COR-L47 (cell line): ENCODE measurements around the gene L2HGDH.
A peak's percentile ranks its signal among the peaks of the same experiment; 100 is the strongest.
"Not testable (repeated sequence)": the region's sequence is repeated elsewhere in the genome, so short reads cannot be mapped to it uniquely, and the experiment has no call there.

ENCODE experiments used
- DNase-seq: peaks from one replicate; lab custom pipeline; 2025; lab: John Stamatoyannopoulos, UW

The L2HGDH gene

DNA sequence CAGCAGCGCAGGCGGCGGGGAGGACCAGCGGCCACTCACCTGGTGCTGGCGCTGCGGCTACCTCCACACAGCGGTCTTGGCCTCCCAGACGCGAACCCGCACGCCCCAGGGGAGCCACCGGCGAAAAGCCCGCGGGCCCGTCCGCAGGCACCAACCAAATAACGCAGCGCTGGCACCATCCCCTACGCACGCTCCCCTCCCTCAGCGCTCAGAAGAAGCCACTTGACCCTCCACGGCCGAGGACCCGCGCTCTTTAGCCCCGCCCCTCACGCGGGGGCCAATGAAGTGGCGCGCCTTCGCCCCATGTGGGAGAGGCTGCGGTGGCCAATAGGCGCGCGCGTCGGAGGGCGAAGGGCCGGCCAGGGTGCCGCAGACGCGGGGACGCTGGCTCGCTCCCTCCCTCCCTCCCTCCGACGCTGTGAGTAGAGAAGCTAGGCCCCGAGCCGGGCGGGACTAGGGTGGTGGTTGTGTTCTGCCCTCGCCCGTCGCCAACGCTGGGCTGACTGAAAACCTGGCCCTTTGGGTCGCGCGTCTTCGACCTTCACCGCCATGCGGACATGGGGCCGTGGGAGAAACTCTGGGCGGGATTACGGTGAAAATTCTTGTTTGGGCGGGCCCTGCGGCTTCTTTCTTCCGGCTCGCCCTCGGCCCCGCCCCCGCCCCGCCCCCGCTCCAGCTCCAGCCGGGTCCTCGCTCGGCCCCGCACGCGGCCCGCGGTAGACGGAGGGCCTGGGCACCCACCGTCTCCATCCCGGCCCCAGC lies at the start of gene L2HGDH, which contains the start of gene DMAC2L:
Gene L2HGDH, minus strand, starts transcription at position 258 of the 762 bp plus-strand sequence. Its CDS starts 79 bp downstream, at position 179.
Gene DMAC2L, plus strand, starts transcription at position 353 of the 762 bp plus-strand sequence. CDS start 9,164 bp downstream, outside the sequence.
- DNase-seq: peak; percentile 95

DNA sequence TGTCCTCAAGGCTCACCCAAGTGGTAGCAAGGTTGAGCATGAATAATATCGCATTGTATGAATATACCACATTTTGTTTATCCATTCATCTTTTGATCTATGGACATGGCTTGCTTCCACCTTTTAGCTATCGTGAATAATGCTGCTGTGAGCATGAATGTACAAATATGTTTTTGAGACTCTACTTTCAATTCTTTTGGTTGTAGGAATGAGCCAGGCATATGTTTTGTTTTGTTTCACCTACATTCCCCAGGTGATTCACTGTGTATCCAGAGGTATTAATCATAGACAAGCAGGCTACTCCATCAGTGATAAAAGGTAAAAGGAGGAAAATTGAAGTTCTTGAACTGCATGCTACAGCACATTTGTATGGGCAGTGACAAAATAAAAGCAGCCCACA lies 48.8 kb upstream of the L2HGDH start:
- no peak for DNase-seq

DNA sequence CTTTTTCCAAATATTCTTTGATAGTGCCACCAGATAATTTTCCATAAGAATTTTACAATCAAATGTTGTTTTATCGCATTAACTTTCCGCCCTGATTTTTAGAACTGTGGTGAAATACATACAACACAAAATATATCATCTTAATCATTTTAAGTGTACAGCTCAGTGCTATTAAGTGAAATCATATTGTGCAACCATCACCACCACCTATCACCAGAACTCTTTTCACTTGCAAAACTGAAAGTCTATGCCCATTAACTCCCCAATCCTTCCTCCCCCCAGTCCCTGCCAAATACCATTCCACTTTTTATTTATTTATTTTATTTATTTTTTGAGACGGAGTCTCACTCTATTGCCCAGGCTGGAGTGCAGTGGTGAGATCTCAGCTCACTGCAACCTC lies 48.1 kb upstream of the L2HGDH start:
- DNase-seq: no peak

DNA sequence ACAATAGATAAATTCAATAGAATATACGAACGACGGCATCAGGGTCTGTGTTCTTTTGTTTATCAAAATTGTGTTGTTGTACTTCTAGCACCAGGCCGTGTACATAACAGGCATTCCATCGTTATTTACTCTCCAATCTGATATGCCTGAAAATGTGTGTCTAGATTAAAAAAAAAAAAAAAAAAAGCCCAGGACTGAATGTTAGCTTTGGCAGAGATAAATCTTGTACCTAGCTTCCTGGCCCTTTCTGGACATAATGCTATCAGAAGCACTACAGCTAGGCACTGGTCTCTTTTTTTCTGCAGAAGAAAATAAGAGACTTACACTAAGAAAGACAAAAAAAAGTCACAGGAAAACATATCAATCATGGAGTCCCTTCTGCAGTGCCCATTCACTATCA lies 47.6 kb upstream of the L2HGDH start:
- no peak for DNase-seq

DNA sequence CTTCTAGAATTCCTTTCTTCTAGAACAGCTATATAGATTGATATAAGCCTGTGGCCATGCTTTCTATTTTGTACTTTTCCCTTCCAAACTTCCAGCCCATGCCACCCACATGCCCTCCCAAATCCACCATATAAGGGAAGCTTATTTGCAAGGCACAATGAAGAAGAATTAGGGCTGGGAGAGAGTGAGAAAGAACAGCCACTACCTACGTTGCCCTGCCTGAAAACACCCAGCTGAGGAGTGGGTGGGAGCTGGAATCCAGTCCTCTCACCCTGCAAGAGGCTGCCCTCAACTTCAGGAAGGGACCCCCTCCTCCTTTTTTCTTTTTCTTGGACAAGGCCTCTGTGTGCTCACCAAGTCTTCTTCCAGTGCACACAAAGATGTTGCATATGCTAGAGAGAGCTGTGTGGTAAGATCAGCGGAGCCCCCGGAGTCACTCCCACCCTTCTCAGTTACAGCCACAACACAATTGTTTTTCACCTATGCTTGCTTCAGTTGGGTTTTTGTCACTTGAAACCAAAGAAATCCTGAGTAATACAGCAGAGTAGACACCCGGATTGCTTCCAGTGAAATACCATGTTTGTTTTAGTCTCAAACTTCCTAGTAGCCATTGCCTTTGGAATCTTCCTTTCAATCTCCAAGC lies 45.8 kb upstream of the L2HGDH start:
- no peak for DNase-seq

DNA sequence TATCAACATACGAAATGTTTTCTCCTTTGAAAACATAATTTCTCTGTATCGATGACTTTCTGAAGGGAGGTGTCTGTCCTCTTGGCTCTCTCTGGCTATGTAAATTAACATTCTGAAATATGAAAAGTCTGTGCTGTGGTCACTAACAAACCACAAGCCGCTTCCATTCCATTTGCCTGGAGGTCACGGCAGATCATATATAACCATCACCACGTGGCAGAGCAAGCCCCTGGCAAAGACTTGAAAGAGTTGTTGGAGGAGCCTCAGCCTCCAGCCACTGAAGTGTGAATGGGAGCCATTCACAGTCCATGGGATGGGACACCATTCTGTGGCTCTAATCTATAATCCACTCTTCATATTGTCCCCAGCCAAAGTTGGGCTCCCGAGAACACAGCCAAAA lies 45.1 kb upstream of the L2HGDH start:
- DNase-seq: no peak

DNA sequence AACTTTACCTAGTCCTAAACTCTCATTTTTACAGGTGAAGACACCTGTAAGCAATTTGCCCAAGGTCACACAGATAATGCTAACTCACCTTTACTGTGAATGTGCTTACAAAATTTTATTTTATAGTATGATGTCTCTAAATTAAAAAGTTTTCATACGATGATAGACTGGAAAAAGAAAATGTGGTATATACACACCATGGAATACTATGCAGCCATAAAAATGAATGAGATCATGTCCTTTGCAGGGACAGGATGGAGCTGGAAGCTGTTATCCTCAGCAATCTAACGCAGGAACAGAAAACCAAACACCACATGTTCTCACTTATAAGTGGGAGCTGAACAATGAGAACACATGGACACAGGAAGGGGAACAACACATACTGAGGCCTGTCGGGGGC lies 44.3 kb upstream of the L2HGDH start:
- not testable (repeated sequence) for DNase-seq

DNA sequence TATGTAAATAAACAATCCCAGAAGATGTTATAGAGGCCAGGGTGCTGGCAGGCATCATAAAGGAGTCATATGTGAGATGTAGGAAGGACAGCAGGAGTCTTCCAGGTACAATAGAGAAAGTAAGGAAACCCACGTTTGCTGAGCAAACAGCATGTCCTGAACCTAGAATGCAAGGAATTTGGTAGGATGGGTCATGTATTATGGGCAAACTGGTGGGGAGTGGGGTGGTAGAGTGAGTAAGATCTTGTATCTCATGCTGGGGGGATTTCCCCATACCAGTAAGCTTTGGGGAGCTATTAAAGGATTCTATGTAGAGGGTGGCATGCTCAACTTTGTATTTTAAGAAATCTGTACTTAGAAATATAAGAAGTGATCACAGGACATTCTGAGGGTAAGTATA lies 43.7 kb upstream of the L2HGDH start:
- DNase-seq: no peak

DNA sequence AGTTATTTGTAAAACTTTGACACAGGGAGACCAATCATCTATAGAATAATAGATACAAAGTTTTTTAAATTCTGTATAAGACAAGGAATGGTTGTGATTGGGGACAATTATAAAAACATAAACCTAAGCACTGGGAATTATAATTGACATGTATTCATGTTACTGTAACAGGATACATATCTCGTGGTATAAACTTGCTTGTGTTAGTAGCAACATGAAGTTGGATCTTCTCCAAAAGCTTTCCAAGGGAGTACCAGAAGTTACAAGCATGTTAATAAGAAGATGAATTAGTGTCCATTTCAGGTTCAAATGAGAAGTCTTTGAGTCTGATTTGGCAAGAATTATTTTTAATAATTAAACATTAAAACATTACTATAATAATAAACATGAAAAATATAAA lies 42.5 kb upstream of the L2HGDH start:
- DNase-seq: peak; percentile 2

DNA sequence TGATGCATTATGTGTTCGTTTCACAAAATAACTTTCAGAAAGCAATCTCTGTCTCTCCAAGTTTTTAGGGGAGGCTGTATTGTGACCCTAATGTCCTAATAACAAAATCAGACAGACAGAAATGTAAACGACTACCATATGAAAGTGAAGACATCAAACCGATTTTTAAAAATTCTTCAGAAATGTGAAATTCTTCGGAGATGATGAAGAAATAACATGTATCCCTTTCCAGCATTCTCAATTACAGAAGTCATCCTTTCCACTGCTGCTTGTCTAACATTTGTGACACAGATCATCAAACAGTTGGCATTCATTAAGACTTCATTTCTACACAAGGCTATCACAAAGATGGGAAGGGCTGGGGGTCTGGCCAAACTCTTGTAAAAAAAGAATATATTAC lies 41.1 kb upstream of the L2HGDH start:
- no peak for DNase-seq

DNA sequence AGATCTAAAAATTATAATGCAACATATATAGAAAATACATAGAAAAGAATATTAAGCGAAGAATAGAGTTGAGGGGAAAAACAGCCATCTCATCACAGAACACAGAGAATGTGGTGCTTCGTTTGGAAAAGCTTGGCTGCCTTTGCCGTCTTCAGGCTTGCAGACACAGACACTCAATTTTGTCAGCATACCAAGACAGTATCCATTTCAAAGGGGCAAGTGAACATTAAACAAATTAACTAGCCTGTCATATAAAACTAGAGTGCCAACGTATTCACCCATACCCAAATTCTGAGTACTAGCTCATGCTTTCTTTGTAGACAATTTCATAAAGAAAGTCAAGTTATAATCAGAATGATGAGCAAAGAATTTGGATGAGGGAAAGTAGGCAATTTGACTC lies 40.6 kb upstream of the L2HGDH start:
- DNase-seq: no peak

DNA sequence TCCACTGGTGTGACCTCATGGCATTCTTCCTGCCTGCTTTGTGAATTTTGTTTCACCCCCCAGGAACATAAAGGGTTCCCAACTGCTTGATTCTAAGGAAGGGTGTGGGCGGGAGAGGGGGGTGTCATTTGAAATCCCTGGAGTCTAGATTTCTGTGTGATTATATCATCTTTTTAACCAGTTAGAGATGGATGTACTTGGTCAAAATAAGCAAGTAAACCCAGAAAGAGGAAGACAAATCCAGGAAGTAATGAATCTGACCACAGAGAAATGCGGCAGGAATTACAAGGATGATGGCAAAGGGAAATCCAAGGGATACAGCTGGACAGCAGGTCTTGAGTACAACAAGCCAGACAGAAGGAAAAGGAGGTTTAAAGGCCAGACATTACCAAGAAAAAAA lies 38.9 kb upstream of the L2HGDH start:
- no peak for DNase-seq

DNA sequence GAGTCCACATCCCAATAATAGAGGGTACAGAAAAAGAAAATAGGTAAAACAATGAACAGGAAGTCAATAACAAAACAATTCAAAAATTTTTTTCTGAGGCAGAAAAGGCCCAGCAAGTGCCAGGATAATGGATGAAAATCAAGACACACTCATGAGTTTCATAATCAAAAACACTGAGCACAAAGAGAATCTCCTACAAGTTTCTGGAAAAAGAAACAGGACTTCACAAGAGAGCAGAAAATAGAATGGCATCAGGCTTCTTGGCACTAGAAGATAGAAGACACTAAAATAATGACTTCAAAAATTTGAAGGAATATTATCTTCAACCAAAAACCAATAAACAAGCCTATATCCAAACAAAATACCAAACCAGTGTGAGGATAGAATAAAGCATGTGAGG lies 36.9 kb upstream of the L2HGDH start:
- DNase-seq: no peak

DNA sequence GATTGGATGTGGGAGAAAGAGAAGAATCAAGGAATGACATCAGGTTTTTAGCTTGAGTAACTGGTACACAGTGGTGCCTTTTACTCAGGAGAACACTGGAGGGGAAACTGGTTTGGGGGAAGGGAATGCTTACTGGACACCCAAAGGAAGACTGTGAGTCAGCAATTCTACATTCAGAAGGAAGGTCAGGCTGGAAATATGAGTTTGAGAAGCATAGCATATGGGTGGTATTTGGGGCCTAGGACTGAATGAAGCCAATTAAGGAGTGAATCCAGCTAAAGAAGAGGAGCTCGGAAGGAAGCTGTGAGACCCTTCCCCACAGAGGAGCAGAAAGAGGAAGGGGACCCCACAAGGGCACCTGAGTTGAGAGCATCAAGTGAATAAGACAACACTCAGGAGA lies 35.5 kb upstream of the L2HGDH start:
- no peak for DNase-seq

DNA sequence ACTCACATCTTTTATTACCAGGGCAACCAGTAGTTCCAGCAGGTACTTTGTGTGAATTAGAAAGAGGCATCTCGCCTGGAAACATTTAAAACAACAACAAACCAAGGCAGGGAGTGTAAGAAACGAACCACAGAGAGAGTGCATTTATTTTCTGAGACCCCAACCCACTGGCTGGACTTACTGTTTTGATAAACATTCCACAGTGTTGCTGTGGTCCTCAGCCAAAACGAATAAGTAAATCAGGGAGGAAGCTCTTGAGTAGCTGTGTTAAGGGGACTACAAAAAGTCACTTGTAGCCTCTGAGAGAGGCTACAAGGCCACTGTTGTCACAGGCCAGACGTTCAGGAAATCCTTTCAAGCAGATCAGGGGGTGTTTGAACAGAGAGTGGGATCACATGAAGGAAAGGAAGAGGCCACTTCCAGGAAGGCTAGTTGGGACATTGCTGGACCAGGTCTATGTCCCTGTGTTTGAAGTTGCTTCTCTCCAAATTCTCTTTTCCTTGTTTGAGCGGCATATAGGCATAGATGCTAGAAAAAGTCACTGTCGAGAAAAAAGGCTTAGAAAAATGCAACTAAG lies 33.9 kb upstream of the L2HGDH start:
- DNase-seq: no peak

DNA sequence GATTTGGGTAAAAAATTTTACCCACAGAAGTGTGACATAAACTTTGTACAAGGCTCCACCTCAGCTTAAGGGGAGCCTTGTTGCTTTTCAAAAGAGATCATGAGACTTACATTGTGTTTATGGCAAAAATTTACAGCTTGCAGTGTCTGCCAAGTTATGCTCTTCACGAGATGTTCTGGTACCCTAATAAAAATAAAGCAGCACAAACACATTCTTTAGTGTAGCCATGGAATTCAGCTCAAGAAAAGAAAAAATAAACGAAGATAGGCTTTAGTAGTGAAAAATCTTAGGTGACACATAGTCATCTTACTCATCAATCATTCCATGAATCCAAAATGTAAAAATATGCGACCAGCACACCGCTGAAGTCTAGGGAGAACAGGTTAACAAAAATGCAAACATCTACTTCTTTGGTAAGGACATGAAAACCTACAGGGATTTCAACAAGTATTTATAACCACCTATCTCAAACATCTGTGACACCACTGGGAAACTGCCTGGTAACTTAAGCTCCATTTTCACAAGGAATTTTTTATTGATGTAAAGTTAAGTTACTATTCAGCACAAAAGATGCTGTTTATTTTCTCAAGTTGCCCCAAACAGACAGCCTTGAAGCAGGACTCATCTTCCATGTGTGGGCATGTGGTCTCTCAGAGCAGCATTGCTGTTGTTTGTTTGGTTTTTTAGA lies 33.0 kb upstream of the L2HGDH start:
- no peak for DNase-seq

DNA sequence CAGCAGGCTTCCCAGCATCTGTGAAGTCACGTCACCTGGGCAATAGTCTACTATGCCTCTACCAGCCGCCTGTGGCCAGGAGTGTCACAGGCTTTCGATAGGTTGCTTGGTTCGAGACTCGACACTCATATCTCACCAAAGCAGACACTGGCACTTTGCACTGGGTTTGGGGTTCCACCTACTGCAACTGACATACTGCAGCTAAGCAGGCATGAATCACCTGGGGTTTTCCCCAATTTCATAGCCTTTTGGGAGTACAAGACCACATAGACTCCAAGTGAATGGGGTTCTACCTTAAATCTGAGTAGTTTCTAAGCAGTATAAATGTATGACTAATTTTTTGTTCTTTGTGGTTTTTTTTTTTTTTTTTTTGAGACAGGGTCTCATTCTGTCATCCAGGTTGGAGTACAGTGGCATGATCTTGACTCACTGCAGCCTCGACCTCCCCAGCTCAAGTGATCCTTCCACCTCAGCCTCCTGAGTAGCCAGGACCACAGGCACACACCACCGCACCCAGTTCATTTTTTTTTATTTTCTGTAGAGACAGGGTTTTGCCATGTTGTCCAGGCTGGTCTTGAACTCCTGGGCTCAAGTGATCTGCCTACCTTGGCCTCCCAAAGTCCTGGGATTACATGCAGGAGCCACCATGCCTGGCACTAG lies 32.2 kb upstream of the L2HGDH start:
- no peak for DNase-seq

DNA sequence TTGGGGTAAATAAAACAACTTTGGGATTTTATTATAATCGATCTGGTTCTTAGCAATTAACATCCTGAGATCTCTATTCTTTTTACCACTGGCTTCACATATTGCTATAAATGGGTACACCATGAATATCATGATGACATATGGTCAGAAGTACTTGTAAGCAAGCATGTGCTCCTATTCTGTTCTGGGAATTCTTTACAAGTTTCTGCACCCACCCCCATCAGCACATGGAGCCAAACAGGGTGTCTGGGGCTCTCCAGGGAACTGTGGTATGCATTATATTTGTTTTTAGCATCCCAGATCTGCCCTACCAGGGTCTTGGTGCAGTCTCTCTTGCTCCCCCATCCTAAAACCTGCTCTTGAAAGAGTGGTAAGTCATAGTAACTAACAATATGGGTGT lies 31.4 kb upstream of the L2HGDH start:
- no peak for DNase-seq

DNA sequence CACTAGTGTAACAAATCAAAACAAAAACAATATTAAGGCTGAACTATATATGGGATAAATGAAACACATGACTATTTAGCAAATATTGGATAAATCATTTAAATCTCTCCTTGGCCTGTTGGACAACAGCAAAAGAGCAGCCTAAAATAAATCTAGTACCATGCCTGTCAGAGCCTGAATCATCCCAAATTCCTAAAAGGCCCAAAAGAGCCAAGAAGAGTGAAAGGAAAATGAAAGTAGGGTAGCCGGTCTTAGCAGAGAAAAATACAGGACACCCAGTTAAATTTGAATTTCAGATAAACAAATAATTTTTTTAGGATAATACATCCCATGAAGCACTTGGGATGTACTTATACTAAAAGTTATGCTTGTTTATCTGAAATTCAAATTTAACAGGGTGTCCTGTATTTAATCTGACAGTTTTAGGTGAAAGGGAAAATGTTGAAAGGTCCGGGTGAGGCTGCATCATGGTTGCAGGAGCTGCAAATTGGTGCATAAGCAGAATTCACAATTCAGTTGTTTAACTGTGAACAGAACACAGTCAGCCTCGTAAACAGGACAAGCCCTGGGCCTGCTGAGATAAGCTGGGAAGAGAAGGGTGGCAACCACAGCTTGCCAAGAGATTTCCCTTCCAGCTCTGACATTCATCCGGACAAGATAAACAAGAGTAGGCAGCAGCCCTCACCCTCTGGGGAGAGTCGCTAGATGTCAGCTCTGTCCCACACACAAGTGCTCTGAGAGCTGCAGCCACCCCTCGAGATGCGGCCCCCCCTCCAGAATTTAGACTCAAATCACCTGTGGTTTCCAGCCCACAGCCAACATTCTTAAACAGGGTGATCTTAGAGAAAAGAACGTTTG lies 30.4 kb upstream of the L2HGDH start:
- peak; percentile 65 for DNase-seq

DNA sequence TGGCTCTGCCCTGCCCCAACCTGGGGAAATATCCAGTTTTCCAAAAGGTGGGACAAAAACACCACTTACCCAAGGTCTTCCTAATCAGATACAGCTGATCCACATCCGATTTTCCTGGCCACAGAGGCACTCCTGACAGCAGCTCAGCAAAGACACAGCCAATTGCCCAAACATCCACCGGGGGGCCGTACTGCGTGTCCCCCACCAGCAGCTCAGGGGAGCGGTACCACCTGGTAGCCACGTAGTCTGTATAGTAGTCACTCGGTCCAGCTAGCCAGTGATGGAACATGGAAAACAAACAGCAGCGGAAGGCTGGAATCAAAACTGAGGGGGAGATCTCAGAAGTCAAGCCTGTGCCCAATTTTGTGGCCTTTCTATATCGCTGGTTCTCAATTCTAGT lies 28.9 kb upstream of the L2HGDH start:
- DNase-seq: no peak

DNA sequence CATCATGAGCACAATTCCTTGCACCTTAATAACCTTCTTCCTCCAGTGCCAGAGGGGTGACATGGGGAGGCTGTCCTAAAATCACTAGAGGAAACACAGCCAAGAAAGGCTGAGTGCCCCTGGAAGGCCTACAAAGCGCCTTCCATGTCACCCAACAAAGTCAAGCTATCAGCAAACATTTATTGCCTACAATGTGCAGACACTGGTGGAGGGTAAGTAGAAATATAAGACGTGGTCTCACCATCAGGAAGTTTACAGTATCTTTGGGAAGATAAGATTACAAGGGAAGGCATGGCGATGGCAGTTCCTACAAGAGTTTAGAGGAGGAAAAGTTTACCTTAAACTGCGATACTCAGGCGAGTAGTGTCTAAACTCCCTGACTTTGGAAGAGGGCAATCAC lies 28.0 kb upstream of the L2HGDH start:
- DNase-seq: no peak
